HG03432 (cell line): ENCODE measurements around the gene HEXIM1.

Experiments used
- ATAC-seq: cut with Tn5 transposase; IDR thresholded peaks from one replicate; pipeline ENCODE4 v1.9.1; 2021; ENCODE audit warnings: mild to moderate bottlenecking, moderate library complexity; ENCODE audit not compliant: unreplicated experiment

HEXIM1 gene

DNA sequence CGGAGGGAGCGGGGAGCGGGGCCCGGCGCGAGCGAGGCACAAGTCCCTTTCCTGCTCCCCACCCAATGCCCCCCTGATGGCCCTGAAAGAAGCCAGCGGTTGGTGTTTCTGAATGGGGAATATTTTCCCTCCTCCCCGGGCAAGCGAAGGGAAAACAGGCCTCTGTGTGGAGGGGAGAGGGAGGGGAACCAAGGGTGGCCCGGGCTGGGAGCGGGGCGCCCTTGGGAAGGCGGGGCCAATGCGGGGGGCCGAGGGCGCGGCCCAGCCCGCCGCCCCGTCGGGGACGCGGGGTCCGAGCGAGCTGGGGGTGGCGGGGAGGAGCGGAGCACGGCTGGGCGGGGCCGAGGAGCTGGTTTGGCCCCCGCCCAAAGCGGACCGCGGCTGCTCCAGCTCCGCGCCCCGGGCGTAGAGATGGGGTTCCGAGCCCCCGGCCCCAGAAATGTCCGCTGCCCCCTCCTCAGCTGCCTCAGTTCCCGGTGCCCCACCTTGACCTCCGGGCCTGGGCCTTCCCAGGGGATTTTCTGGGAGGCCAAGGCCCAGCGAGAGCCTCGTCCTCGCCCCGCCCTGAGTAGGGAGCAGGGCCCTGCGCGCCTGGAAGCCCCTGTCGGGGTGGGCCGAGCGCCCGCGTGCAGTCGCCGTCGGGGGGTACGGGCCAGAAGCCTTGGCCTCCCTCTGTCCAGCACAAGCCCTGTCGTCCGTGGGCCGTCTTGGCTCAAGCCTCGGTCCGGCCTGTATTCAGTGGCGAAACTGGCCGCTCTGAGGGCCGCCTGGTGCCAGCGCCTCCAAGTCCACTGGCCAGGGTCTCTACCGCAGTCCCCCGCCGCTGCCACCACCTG is 3.9 kb upstream of the HEXIM1 start:
- ATAC-seq, result no peak

DNA sequence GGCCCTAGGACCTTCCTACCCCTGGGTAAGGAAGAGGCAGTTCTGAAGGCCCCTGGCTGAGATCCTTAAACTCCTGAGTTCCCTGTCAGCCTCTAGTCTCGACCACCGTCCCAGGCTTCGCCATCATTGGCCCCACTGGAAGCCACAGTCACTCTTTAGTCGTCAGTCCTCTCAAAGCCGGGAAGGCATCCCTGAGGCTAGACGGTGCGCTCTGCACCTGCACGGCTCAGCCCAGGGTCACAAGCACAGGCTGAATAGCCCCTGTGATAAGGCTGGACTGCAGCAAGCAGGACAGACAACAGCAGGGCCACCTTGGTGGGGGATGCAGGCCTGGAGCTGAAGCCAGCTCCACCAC is 3.3 kb upstream of the HEXIM1 start:
- ATAC-seq, result no peak

DNA sequence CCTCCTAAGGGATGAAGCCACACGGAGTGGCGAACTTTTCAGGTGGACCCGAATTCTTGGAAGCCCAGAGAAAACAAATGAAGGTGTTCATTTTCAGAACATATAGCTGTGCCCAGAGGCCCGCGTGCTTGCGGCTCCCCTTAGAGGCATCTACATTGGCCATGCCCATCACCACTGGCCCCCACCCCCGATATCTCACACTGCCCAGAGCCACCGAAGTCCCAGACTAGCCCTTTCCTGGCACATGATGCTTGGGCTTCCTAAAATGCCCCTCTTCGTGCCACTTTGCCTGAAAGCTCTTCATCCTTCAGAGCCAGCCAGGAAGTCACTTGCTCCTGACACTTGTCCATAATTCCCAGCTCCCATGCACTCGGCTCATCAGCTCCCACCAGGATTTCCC is 2.1 kb upstream of the HEXIM1 start:
- ATAC-seq, result no peak

DNA sequence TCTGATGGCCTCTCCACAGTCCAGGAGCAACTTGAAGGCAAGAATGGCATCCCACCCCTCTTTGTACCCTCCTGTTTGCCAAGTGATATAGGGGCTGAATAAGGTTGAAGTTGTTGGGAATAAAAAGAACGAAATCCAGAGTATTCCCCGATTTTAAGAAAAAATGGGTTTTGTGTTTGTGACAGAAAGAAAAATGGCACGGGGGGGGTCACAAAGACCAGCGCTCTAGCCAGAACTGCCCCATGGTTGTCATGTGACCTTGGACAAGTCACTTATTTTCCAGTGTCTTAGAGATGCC is 1.7 kb upstream of the HEXIM1 start:
- ATAC-seq, result no peak

DNA sequence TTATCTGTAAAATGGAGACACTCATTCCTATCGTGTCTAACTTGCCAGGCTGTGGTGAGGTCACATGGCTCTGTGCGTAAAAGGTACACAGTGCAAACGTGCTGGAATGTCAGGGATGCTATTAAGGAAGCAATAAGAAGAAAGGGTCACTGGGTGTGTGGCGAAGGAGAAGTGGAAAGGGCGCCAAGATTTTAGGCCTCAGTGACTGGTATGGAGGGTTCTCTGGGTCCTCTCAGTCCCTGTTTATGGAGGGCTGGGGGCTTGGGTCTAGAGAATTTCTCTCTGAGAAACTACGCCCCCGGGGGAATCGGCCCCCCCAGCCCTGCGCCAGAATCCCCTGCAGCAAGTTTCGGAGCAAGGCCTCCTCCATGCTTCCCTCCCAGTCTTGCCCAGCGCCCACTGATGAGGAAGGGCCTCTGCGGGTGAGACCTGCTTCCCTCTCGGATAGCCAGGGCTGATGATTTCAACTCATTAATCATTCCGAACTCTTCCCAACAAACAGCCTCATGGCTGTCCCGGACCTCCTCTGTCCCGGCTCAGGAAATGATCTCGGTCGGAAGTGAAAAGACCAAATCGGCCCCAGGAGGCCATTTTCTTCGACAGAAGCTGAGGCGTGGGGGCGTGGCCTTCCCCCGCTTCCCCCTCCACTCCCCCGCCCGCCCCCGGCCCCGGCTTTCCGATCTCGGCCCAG is 1.2 kb upstream of the HEXIM1 start:
- ATAC-seq, result peak; percentile 7

DNA sequence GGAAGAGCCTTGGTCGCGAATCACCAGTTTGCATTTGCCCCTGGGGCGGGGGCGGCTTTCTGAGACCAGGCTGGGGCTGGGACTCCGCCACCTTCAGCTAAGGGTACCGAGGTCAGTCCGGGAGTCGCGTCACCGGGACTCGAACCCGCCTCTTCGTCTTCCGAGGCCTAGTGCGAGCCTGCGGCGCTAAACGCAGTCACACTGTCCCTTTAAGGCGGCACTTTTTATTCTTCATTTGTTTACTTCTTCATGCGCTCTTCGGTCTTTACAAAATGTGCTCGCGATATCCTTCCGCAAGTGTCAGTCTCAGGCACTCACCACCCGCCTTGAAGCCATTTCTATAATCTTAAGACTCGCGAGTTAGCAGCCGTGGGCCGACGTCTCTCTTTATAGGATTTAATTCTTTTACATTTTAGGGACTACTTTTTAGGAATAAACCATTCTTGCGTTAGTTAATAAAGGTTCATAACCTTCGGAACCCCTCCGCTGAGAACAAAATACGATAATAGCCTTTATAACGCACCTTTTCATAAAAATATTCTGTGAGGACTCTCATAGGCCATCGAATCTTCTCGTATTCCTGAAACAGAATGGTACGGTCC is 593 bp upstream of the HEXIM1 start:
- ATAC-seq, result peak; percentile 20

DNA sequence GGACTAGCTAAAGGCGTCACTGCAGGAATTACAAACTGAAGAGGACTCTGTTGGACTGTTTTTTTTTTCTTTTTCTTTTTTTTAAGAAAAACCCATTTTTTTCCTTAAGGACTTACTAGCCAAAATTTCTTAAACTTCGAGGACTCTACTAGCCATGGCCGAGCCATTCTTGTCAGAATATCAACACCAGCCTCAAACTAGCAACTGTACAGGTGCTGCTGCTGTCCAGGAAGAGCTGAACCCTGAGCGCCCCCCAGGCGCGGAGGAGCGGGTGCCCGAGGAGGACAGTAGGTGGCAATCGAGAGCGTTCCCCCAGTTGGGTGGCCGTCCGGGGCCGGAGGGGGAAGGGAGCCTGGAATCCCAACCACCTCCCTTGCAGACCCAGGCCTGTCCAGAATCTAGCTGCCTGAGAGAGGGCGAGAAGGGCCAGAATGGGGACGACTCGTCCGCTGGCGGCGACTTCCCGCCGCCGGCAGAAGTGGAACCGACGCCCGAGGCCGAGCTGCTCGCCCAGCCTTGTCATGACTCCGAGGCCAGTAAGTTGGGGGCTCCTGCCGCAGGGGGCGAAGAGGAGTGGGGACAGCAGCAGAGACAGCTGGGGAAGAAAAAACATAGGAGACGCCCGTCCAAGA is 878 bp downstream of the HEXIM1 start:
- peak; percentile 25 for ATAC-seq

DNA sequence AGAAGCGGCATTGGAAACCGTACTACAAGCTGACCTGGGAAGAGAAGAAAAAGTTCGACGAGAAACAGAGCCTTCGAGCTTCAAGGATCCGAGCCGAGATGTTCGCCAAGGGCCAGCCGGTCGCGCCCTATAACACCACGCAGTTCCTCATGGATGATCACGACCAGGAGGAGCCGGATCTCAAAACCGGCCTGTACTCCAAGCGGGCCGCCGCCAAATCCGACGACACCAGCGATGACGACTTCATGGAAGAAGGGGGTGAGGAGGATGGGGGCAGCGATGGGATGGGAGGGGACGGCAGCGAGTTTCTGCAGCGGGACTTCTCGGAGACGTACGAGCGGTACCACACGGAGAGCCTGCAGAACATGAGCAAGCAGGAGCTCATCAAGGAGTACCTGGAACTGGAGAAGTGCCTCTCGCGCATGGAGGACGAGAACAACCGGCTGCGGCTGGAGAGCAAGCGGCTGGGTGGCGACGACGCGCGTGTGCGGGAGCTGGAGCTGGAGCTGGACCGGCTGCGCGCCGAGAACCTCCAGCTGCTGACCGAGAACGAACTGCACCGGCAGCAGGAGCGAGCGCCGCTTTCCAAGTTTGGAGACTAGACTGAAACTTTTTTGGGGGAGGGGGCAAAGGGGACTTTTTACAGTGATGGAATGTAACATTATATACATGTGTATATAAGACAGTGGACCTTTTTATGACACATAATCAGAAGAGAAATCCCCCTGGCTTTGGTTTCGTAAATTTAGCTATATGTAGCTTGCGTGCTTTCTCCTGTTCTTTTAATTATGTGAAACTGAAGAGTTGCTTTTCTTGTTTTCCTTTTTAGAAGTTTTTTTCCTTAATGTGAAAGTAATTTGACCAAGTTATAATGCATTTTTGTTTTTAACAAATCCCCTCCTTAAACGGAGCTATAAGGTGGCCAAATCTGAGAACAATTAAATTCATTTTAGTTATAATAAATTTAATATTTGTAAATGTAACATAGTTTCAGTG is 1.7 kb downstream of the HEXIM1 start:
- no peak for ATAC-seq

DNA sequence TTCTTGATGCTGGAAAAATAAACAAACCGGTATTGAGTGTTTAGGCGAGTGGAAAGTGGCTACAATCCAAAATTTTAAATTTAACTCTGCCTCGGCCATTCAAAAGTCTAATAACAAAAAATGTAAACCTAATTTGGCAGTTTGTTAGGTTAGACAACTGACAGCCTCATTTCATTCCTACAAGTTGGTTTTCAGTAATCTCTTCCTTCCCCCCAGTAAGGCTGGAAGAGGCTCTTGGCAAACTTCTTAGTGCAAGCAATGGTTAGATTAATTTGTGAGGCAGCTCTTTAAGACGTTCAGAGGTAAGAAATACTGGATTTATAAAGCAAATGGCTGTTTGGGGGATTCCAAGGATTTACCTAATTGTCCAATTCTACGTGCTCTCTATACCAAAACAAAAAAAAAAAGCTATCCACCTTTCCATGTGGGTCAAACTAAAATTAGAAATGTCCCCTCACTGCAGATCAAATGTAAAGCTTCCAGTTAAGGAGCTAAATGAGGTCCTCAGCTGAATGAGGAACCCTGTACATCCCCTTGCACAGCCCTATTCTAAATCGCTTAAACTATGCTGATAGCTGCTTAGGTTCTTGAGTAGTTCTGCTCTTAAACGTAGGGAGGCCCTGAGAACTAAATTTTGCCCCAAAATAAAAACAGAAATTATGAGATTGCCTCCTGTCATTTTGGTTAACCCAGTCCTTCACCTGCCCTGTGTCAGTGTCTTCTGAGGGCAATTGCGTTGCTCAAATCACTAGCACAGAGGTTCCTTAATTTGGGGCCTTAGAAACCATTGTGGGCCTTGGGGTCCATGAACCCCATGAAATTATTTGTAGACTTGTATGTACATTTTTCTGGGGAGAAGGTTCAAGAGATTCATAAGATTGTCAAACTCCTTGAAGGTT is 2.9 kb downstream of the HEXIM1 start:
- ATAC-seq, result no peak

DNA sequence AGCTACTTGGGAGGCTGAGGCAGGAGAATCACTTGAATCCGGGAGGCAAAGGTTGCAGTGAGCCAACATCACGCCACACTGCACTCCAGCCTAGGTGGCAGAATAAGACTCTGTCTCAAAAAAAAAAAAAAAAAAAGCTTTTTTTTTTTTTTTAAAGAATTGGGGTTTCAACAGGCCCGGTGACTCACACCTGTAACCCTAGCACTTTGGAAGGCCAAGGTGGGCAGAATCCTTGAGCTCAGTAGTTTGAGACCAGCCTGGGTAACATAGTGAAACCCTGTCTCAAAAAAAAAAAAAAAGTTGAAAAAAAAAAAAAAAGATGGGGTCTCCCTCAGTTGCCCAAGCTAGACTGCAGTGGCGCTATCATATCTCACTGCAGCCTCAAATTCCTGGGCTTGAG is 6.8 kb downstream of the HEXIM1 start:
- ATAC-seq, result no peak

DNA sequence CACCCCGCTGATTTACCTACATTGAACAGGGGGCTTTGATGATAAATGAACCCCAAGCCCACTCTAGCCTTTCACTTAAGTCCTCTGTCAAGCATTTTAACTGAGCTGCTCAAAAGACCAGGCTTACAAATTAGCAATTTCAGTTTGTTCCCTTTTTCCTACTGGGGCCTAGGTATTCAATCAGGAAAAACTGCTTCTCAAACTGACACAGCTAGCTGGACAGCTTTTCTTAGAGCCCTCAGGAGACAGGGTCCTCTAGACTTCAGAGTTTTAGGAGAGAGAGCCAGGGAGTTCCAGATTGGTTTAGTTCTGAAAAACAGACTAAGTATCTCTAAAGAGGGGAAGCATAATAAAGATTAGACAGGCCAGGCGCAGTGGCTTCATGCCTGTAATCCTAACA is 7.2 kb downstream of the HEXIM1 start:
- ATAC-seq, result no peak

DNA sequence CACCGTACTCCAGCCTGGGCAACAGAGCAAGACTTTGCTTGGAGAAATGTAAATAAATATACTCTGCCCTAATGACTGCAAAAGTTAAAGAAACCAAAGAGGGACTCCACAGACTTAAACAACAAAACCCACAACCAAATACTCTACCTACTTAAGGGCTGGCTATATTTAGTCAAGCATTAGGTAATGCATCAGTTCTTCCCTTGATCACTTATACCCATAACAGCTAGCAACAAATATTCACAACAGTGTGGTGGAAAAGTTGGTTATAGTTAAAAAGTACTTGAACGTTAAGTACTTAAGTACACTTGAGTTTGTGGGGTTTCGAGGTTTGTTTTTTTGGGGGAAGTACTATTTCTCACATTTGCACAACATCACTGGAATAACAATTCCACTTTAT is 8.0 kb downstream of the HEXIM1 start:
- ATAC-seq, result no peak

DNA sequence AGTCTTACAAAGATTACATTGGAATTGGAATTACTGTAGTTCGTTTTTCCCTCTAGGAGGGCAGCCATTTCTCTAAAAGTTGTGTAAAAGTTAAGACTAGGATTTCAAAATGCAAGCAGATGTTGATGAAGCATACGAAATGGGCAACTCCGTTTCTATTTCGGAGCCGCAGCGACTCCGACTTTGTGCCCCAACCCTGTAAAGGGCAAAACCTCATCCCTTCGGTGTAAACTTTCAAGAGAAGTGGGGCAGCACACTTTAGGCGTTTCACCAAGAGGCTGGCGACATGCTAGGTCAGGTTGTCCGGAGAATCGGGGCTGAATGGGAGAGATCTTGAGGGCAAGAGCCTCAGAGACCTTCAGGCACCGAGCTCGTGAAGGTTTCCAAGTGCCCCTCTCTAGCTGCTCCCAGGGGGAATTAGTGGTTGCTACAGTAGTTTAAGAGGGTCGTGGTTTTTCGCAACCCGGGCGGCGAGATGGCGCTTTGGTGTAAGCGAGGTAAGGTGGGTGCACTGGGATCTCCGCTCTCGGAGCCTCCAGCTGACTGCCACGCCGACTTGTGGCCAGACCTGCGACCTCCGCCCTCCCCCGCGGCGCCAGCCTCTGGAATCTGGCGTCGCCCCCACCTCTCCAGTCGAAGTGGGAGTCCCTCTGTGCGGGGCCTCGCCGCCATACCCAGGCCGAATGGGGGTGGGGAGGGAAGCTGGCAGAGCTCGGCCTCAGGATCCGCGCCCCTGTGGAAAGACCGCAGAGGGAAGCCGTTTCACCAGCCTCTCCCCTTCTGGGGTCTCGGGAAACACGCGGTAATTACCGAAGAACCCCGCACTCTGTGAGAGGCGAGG is 12.4 kb downstream of the HEXIM1 start:
- peak; percentile 32 for ATAC-seq

DNA sequence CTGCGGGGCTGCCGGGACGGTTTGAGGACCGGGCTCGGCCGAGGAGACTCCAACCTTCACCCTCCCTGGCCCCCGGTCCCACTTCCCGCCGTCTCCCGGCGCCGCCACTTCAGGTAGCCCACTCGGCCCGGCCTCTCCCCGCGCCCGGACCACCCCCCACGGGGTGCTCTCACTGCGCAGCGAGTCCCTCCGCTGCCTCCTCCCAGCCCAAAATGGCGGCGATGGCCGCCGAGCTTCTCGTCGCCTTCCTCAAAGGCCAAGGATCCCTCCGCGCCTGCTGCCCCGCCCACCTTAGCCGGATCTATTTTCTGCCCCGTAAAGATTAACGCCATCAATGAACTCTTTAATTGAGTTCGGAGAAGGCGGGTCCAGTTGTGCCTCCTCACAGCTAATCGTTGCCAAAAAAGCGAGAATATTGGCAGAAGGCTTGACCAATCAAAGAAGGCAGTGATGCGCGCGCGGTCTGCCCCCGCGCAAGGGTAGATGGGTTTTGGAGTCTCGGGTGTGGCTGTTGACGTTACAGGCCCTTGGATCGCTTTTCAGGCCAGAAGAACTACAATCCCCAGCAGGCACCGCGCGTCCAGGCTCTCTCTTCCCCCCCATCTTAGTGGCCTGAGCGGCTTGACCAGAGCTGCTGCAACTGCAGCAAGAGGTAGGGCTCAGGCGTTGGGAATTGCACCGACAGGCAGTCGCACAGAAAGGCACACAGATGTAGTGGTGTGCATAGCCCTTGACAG is 13.2 kb downstream of the HEXIM1 start, which contains the start of gene HEXIM2:
TSS of gene HEXIM2 (plus strand) at position 588 of the 737 bp plus-strand sequence. CDS start 919 bp downstream, outside the sequence.
- ATAC-seq, result peak; percentile 86

DNA sequence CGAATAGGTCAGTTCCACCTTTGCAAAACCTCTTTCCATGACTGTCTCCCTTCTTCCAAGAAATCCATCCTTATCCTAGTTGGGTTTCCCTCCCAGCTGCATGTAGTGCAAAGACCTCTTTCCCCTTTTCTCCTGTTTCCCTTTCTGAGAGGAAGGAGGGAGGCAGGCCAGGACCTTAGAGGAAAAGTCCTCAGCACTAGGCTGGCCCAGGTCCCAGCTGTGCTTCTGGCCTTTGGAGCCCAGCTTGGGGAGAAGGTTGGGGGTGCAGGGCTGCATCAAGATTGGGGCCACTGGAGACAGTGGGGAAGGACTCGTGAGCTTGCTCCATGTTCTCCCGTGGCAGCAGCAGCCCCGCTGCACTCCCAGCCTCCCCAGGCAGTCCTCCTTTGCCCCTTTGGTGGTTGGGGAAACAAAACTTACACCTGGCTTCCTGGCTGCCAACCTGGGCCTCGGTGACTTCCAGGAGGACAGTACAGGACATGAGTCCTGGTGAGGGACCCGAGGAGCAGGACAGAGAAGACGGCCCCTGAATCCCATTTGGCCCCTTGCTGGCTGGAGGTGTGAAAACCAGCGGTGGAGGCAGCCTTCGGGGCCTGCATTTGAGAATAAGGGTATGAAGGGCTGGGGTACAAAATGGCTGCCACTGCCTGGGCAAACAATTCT is 13.9 kb downstream of the HEXIM1 start:
- no peak for ATAC-seq

DNA sequence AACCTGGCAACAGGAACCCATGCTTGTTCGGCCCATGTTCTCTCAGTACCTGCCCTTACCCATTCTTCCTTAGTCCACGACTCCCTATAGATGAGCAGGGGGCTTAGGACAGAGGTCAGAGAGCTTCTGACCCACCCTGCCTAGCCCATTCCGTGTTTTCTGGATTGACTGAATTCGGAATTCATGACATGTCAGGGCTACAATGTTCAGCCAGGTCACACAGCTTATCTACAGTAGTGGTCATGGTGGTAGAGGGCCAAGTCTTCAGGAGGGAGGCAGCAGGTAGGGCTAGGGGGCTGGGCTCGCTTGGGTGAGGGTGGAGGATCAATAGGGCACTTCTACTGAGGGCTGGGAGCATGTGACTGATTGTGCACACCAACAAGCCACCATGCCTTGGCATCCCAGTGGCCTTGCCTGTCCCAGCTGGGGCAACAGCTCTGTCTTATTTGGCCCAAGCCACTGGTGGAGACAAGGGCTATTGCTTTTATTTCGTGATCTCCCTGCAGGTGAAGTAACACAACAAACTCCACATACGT is 16.5 kb downstream of the HEXIM1 start:
- no peak for ATAC-seq
